Smooth muscle cell of the umbilical artery (primary cell): ENCODE measurements around the gene ZMIZ1. TPM values are rescaled to one million over a fixed set of nuclear protein-coding genes. Genes with fewer than 3 reads are reported as not detected.

Experiments
- total RNA-seq: library from RNA; depleted of rRNA; stranded (reverse); fragments of >200 nt; gene quantifications from 2 replicates; pipeline ENCODE4 v1.2.3, GENCODE V29; 2014

ZMIZ1 gene
- 31.2 and 40.2 TPM in 2 replicates for total RNA-seq

GRCh38 chr10:79068562-79069324 lies at the start of gene ZMIZ1:
TSS of gene ZMIZ1 (plus strand) at chr10:79068966. CDS start at chr10:79201633, 132,667 bp downstream.

GRCh38 chr10:79347226-79347893 lies 278.6 kb downstream of the ZMIZ1 start, which contains the start of gene PPIF:
TSS of gene PPIF (plus strand) at chr10:79347469. CDS start at chr10:79347549, 80 bp downstream.

